Type B pancreatic cell (in vitro differentiated cells): ENCODE data around the gene ESPN. TPM values are rescaled to one million over a fixed set of nuclear protein-coding genes. Genes with fewer than 3 reads are reported as not detected.

Experiments used
- DNase-seq: peaks from one replicate; pipeline ENCODE4 v3.0.0; 2021; ENCODE audit warnings: mixed read lengths; ENCODE audit not compliant: unreplicated experiment; ENCODE audit errors: extremely low spot score
- H3K27ac Mint-ChIP-seq: 2 replicates; pipeline ENCODE4 v1.8.0; 2021; ENCODE audit warnings: mild to moderate bottlenecking, mixed read lengths
- H3K27me3 Mint-ChIP-seq: 2 replicates; pipeline ENCODE4 v1.8.0; 2021; ENCODE audit warnings: mixed read lengths
- H3K36me3 Mint-ChIP-seq: 2 replicates; pipeline ENCODE4 v1.8.0; 2021; ENCODE audit warnings: mixed read lengths
- H3K4me1 Mint-ChIP-seq: one replicate; pipeline ENCODE4 v1.8.0; 2021; ENCODE audit warnings: mixed read lengths; ENCODE audit not compliant: unreplicated experiment
- H3K4me3 Mint-ChIP-seq: 2 replicates; pipeline ENCODE4 v1.8.0; 2021; ENCODE audit warnings: mild to moderate bottlenecking, mixed read lengths
- H3K9me3 Mint-ChIP-seq: 2 replicates; pipeline ENCODE4 v1.8.0; 2021; ENCODE audit warnings: mixed read lengths
- CTCF ChIP-seq: fragments of 200-600 bp; sonication (generic); conservative IDR thresholded peaks from 2 replicates; pipeline ENCODE4 v1.5.0; 2021; ENCODE audit warnings: antibody characterized with exemption, mild to moderate bottlenecking
- total RNA-seq: library from RNA; stranded (reverse); gene quantifications from 2 replicates; pipeline ENCODE4 v1.2.1, GENCODE V29; 2021; ENCODE audit warnings: low replicate concordance

The ESPN gene
- total RNA-seq, 1 donor from 2014 or later, result 13.8 TPM

GRCh38 chr1:6384962-6385361, 39.6 kb upstream of the ESPN start:
- Mint-ChIP-seq H3K27me3 (no peaks in the 10 kb centered on the region), H3K4me1 (peaks cover 20% of the 10 kb centered on the region), H3K27ac (no peak overlapping the region), H3K36me3 (peaks cover 3% of the 10 kb centered on the region), H3K9me3 (no peaks in the 10 kb centered on the region), H3K4me3 (no peak overlapping the region)
- TF ChIP-seq CTCF, result no peak
- DNase-seq, result no peak

GRCh38 chr1:6385488-6386191, 38.9 kb upstream of the ESPN start:
- Mint-ChIP-seq H3K4me3 (no peak overlapping the region), H3K27ac (peak overlapping the region; percentile 41)
- DNase-seq, result no peak

GRCh38 chr1:6386371-6386949, 38.1 kb upstream of the ESPN start:
- Mint-ChIP-seq H3K4me1 (peaks cover 20% of the 10 kb centered on the region), H3K27ac (no peak overlapping the region), H3K27me3 (no peaks in the 10 kb centered on the region), H3K4me3 (no peak overlapping the region), H3K36me3 (peaks cover 3% of the 10 kb centered on the region), H3K9me3 (no peaks in the 10 kb centered on the region)
- no peak for TF ChIP-seq CTCF
- no peak for DNase-seq

More at GRCh38 chr1:6385488-6386191, 38.9 kb upstream of the ESPN start:
- Mint-ChIP-seq H3K27me3 (no peaks in the 10 kb centered on the region), H3K36me3 (peaks cover 3% of the 10 kb centered on the region), H3K9me3 (no peaks in the 10 kb centered on the region), H3K4me1 (peaks cover 20% of the 10 kb centered on the region)
- no peak for TF ChIP-seq CTCF

GRCh38 chr1:6389971-6390370, 34.6 kb upstream of the ESPN start:
- Mint-ChIP-seq H3K27me3 (no peaks in the 10 kb centered on the region), H3K9me3 (no peaks in the 10 kb centered on the region), H3K4me1 (peaks cover 34% of the 10 kb centered on the region), H3K4me3 (no peak overlapping the region), H3K27ac (no peak overlapping the region), H3K36me3 (no peaks in the 10 kb centered on the region)
- no peak for TF ChIP-seq CTCF
- no peak for DNase-seq

- Mint-ChIP-seq H3K36me3 (no peaks in the 10 kb centered on the region), H3K4me3 (peak overlapping the region; percentile 86), H3K27me3 (peaks cover under 1% of the 10 kb centered on the region), H3K27ac (peak overlapping the region; percentile 69), H3K9me3 (no peaks in the 10 kb centered on the region), H3K4me1 (peaks cover 17% of the 10 kb centered on the region)
- DNase-seq, result no peak
- TF ChIP-seq CTCF, result no peak
Observed at GRCh38 chr1:6391951-6392808, 32.4 kb upstream of the ESPN start.
